Suprapubic skin (tissue), 4 donors: ENCODE measurements around the gene AKAP8L. TPM values are rescaled to one million over a fixed set of nuclear protein-coding genes. Genes with fewer than 3 reads are reported as not detected.
"Not testable (repeated sequence)": the region's sequence is repeated elsewhere in the genome, so short reads cannot be mapped to it uniquely, and the experiment has no call there.

Source experiments
- DNase-seq, 2 donors: peaks; one replicate each; pipeline ENCODE4 v3.0.0-alpha.2; 2019; ENCODE audit warnings: low spot score in 2 of 2
- H3K27ac ChIP-seq: fragments of 200-600 bp; sonication (generic); one replicate; pipeline ENCODE4 v1.5.1; 2019
- H3K27me3 ChIP-seq: fragments of 200-600 bp; sonication (generic); one replicate; pipeline ENCODE4 v1.5.1; 2019
- H3K36me3 ChIP-seq: fragments of 200-600 bp; sonication (generic); one replicate; pipeline ENCODE4 v1.5.1; 2019
- H3K4me1 ChIP-seq: fragments of 200-600 bp; sonication (generic); one replicate; pipeline ENCODE4 v1.5.1; 2019
- H3K4me3 ChIP-seq: fragments of 200-600 bp; sonication (generic); one replicate; pipeline ENCODE4 v1.5.1; 2019; ENCODE audit warnings: mild to moderate bottlenecking
- H3K9me3 ChIP-seq: fragments of 200-600 bp; sonication (generic); one replicate; pipeline ENCODE4 v1.5.1; 2019
- CTCF ChIP-seq, 2 donors: fragments of 200-600 bp in 1 of 2; fragments of 450-650 bp in 1 of 2; sonication (generic) in 1 of 2; IDR thresholded peaks; one replicate each; pipeline ENCODE4 v1.5.1; 2016 to 2019; ENCODE audit warnings: antibody characterized with exemption in 2 of 2, mild to moderate bottlenecking in 1 of 2, moderate library complexity in 1 of 2
- EP300 ChIP-seq: sonication (generic); formaldehyde crosslinking; IDR thresholded peaks from one replicate; pipeline ENCODE4 v1.6.1; 2017; ENCODE audit warnings: antibody characterized with exemption
- POLR2A ChIP-seq, 2 donors: fragments of 450-650 bp; IDR thresholded peaks; one replicate each; pipeline ENCODE4 v1.6.1; 2017; ENCODE audit warnings: antibody characterized with exemption in 2 of 2, mild to moderate bottlenecking in 2 of 2, moderate library complexity in 2 of 2
- POLR2AphosphoS5 ChIP-seq, 3 donors: sonication (generic); formaldehyde crosslinking; IDR thresholded peaks; one replicate each; pipeline ENCODE4 v1.6.1; 2017; ENCODE audit warnings: antibody characterized with exemption in 3 of 3
- WGBS: methylation state at CpG from one replicate; pipeline ENCODE4 v1.1.5; 2018; 5-methylcytosine and 5-hydroxymethylcytosine counted together
- total RNA-seq, 4 donors: library from RNA; depleted of rRNA; stranded (reverse); fragments of >200 nt; gene quantifications; one replicate each; pipeline ENCODE4 v1.1.0, GENCODE V29; 2016

The AKAP8L gene
- total RNA-seq, 4 donors from 2014 or later: 97.5 to 259 (median 118) TPM

GRCh38 chr19:15368051-15368632 lies 50.6 kb downstream of the AKAP8L start:
- 93% methylated on average over 22 of the region's 24 CpGs for WGBS
- no peak for DNase-seq
- Histone ChIP-seq H3K36me3 (peaks cover 86% of the 10 kb centered on the region), H3K4me1 (peaks cover 4% of the 10 kb centered on the region), H3K27me3 (no peaks in the 10 kb centered on the region), H3K27ac (no peak overlapping the region), H3K9me3 (no peaks in the 10 kb centered on the region), H3K4me3 (no peak overlapping the region)
- TF ChIP-seq CTCF (IDR thresholded peaks at IDR 0.05) (no peak), POLR2AphosphoS5 (IDR thresholded peaks at IDR 0.05) (no peak), POLR2A (IDR thresholded peaks at IDR 0.05) (no peak), EP300 (no peak)

- Histone ChIP-seq H3K9me3 (no peaks in the 10 kb centered on the region), H3K36me3 (peaks cover 83% of the 10 kb centered on the region), H3K27me3 (no peaks in the 10 kb centered on the region), H3K4me3 (no peak overlapping the region), H3K27ac (no peak overlapping the region), H3K4me1 (peaks cover 4% of the 10 kb centered on the region)
- TF ChIP-seq POLR2A (IDR thresholded peaks at IDR 0.05): no peak
- TF ChIP-seq EP300: no peak
- TF ChIP-seq CTCF (IDR thresholded peaks at IDR 0.05): no peak
- TF ChIP-seq POLR2AphosphoS5 (IDR thresholded peaks at IDR 0.05): no peak
- WGBS: 79% methylated on average over 3 of the region's 3 CpGs
- DNase-seq: no peak
Observed at GRCh38 chr19:15367439-15367838, 51.3 kb downstream of the AKAP8L start.

- DNase-seq: no peak
- Histone ChIP-seq H3K27me3 (no peaks in the 10 kb centered on the region), H3K27ac (no peak overlapping the region), H3K4me1 (peaks cover 4% of the 10 kb centered on the region), H3K4me3 (no peak overlapping the region), H3K9me3 (no peaks in the 10 kb centered on the region), H3K36me3 (peaks cover 83% of the 10 kb centered on the region)
- TF ChIP-seq POLR2A (IDR thresholded peaks at IDR 0.05) (no peak), EP300 (no peak), POLR2AphosphoS5 (IDR thresholded peaks at IDR 0.05) (no peak), CTCF (IDR thresholded peaks at IDR 0.05) (no peak)
- 95% methylated on average over 5 of the region's 6 CpGs for WGBS
Observed at GRCh38 chr19:15365264-15365663, 53.5 kb downstream of the AKAP8L start.

GRCh38 chr19:15363791-15364190 lies 55.0 kb downstream of the AKAP8L start:
- not testable (repeated sequence) for H3K9me3 ChIP-seq, H3K27me3 ChIP-seq, DNase-seq, H3K27ac ChIP-seq, H3K4me1 ChIP-seq, H3K4me3 ChIP-seq
- H3K36me3 ChIP-seq: peaks cover 83% of the 10 kb centered on the region
- WGBS: 42% methylated on average over 3 of the region's 3 CpGs

- peaks cover 83% of the 10 kb centered on the region for H3K36me3 ChIP-seq
- not testable (repeated sequence) for H3K4me1 ChIP-seq, H3K27ac ChIP-seq, DNase-seq, H3K9me3 ChIP-seq, H3K4me3 ChIP-seq, H3K27me3 ChIP-seq
- no CpG with 5 or more reads among the region's 30 CpGs for WGBS
Observed at GRCh38 chr19:15363048-15363447, 55.7 kb downstream of the AKAP8L start.

- not testable (repeated sequence) for H3K27me3 ChIP-seq, H3K27ac ChIP-seq, H3K4me3 ChIP-seq, H3K4me1 ChIP-seq, H3K9me3 ChIP-seq, DNase-seq
- H3K36me3 ChIP-seq: peaks cover 88% of the 10 kb centered on the region
- 75% methylated on average over 4 of the region's 4 CpGs for WGBS
Observed at GRCh38 chr19:15360015-15360414, 58.8 kb downstream of the AKAP8L start.

- H3K36me3 ChIP-seq: peaks cover 91% of the 10 kb centered on the region
- H3K4me1 ChIP-seq: no peaks in the 10 kb centered on the region
- no peaks in the 10 kb centered on the region for H3K27me3 ChIP-seq
- no peak overlapping the region for H3K27ac ChIP-seq
- H3K4me3 ChIP-seq: no peak overlapping the region
- H3K9me3 ChIP-seq: no peaks in the 10 kb centered on the region
- no peak for DNase-seq
- WGBS: 89% methylated on average over 3 of the region's 3 CpGs
- TF ChIP-seq EP300 (no peak), POLR2AphosphoS5 (IDR thresholded peaks at IDR 0.05) (no peak), POLR2A (IDR thresholded peaks at IDR 0.05) (no peak), CTCF (IDR thresholded peaks at IDR 0.05) (no peak)
Observed at GRCh38 chr19:15358918-15359317, 59.9 kb downstream of the AKAP8L start.
